A549 (cell line): Measurements from ENCODE around the gene LBR. TPM values are rescaled to one million over a fixed set of nuclear protein-coding genes. Genes with fewer than 3 reads are reported as not detected.

ENCODE experiments used
- ATAC-seq, 2 experiments: fragments of 200-7000 bp in 1 of 2; fragments of >200 bp in 1 of 2; cut with Nextera tagmentation in 1 of 2; cut with Tn5 transposase in 1 of 2; 3 replicates each; pipeline versions ENCODE4 v1.8.0 to v1.9.1; 2018 to 2020; ENCODE audit warnings: mild to moderate bottlenecking in 1 of 2, moderate library complexity in 1 of 2
- CTCF ChIA-PET: fragments of 300-600 bp; sonication (Branson Sonifier 250); formaldehyde crosslinking; extraction: SDS; loops from one replicate; lab custom pipeline; 2021; ENCODE audit warnings: antibody characterized with exemption, inconsistent platforms; lab: Yijun Ruan, JAX
- POLR2A ChIA-PET: fragments of 350-600 bp; formaldehyde crosslinking; extraction: SDS; loops from one replicate; lab custom pipeline; 2021; ENCODE audit warnings: antibody characterized with exemption, inconsistent platforms; lab: Yijun Ruan, JAX
- DNase-seq, 2 experiments: peaks; one replicate each; pipeline versions ENCODE4 v3.0.0 to v3.0.0-alpha.2; 2011 to 2016; ENCODE audit warnings: low read depth in 1 of 2, low spot score in 1 of 2
- FAIRE-seq: peaks from 2 replicates; lab custom pipeline; 2011; peaks lifted over from hg19 to GRCh38; lab: Jason Lieb, UNC
- H3K27ac ChIP-seq, 2 experiments: fragments of >200 bp; sonication (Bioruptor Twin); formaldehyde crosslinking; 3 replicates each; pipeline ENCODE4 v1.5.1; 2016 to 2017
- H3K4me1 ChIP-seq: fragments of >200 bp; sonication (Bioruptor Twin); formaldehyde crosslinking; 3 replicates; pipeline ENCODE4 v1.6.1; 2016
- H3K4me2 ChIP-seq: fragments of >200 bp; sonication (Bioruptor Twin); formaldehyde crosslinking; 3 replicates; pipeline ENCODE4 v1.6.1; 2016
- H3K4me3 ChIP-seq: fragments of >200 bp; sonication (Bioruptor Twin); formaldehyde crosslinking; 3 replicates; pipeline ENCODE4 v1.5.1; 2016
- H3K9me3 ChIP-seq: fragments of >200 bp; sonication (Bioruptor Twin); formaldehyde crosslinking; 3 replicates; pipeline ENCODE4 v1.6.1; 2016
- BHLHE40 ChIP-seq: IDR thresholded peaks from 2 replicates; pipeline ENCODE4 v1.6.1; 2012; ENCODE audit warnings: low read depth, low read length, inconsistent platforms
- E2F6 ChIP-seq: IDR thresholded peaks from 2 replicates; pipeline ENCODE4 v1.6.1; 2012; ENCODE audit warnings: low read depth, borderline replicate concordance
- ELK1 ChIP-seq: fragments of 150-350 bp; IDR thresholded peaks from 2 replicates; pipeline ENCODE4 v1.6.1; 2014; ENCODE audit warnings: low read depth, mild to moderate bottlenecking, low read length
- EP300 ChIP-seq, 2 experiments: fragments of >200 bp; sonication (Bioruptor Twin); formaldehyde crosslinking; IDR thresholded peaks; 2 replicates in 1 of 2; 3 replicates in 1 of 2; pipeline ENCODE4 v1.6.1; 2016 to 2017
- GATA3 ChIP-seq: IDR thresholded peaks from 2 replicates; pipeline ENCODE4 v1.6.1; 2012; ENCODE audit warnings: borderline replicate concordance
- HOXB5 ChIP-seq: fragments of 250-450 bp; sonication (Bioruptor Pico); IDR thresholded peaks from 2 replicates; pipeline ENCODE4 v1.5.0; 2020; ENCODE audit warnings: mild to moderate bottlenecking, moderate library complexity
- MAZ ChIP-seq: fragments of 150-350 bp; IDR thresholded peaks from 2 replicates; pipeline ENCODE4 v1.6.1; 2014; ENCODE audit warnings: antibody characterized with exemption, low read depth, low read length, borderline replicate concordance
- NR3C1 ChIP-seq: fragments of >200 bp; sonication (Bioruptor Twin); formaldehyde crosslinking; IDR thresholded peaks from 3 replicates; pipeline ENCODE4 v1.6.1; 2017
- PHF8 ChIP-seq: fragments of 200-600 bp; sonication (generic); IDR thresholded peaks from 2 replicates; pipeline ENCODE4 v1.6.1; 2016; ENCODE audit warnings: low read depth, mild to moderate bottlenecking, antibody characterized with exemption, moderate library complexity, borderline replicate concordance
- RAD21 ChIP-seq, 2 experiments: fragments of >200 bp in 1 of 2; sonication (Bioruptor Twin) in 1 of 2; formaldehyde crosslinking in 1 of 2; IDR thresholded peaks in 1 of 2; conservative IDR thresholded peaks in 1 of 2; 2 replicates in 1 of 2; 3 replicates in 1 of 2; pipeline ENCODE4 v1.6.1; 2012 to 2018; ENCODE audit warnings: inconsistent platforms in 1 of 2
- RARB ChIP-seq: fragments of 250-450 bp; sonication (Bioruptor Pico); IDR thresholded peaks from 2 replicates; pipeline ENCODE4 v1.8.0; 2021; ENCODE audit warnings: mild to moderate bottlenecking, moderate library complexity
- TFCP2L1 ChIP-seq: fragments of 250-450 bp; sonication (Bioruptor Pico); IDR thresholded peaks from 2 replicates; pipeline ENCODE4 v1.5.0; 2021; ENCODE audit warnings: mild to moderate bottlenecking
- ZNF302 ChIP-seq: fragments of 250-450 bp; sonication (Bioruptor Pico); IDR thresholded peaks from 2 replicates; pipeline ENCODE4 v1.9.0; 2021; ENCODE audit warnings: inconsistent platforms, mild to moderate bottlenecking, moderate library complexity
- WGBS: methylation state at CpG from one replicate; pipeline ENCODE4 v1.1.6; 2017; ENCODE audit errors: missing lambda C conversion rate; 5-methylcytosine and 5-hydroxymethylcytosine counted together
- polyA plus RNA-seq, 4 experiments: library from polyadenylated mRNA; depleted of rRNA in 3 of 4; stranded (reverse); fragments of >200 nt; fragmentation: RNase III in 1 of 4; extraction: RNeasy Plus Mini Kit Qiagen cat#74134 plus additional on column Dnase treatment in 1 of 4; gene quantifications; 2 replicates in 3 of 4; 3 replicates in 1 of 4; pipeline ENCODE4 v1.2.3, GENCODE V29; 2011 to 2017
- TF ChIP-seq, protein P1 (sequence below): fragments of 250-450 bp; sonication (Bioruptor Pico); IDR thresholded peaks from 2 replicates; pipeline ENCODE4 v1.5.0; 2020; ENCODE audit warnings: low read depth, mild to moderate bottlenecking, moderate library complexity
- TF ChIP-seq, protein P2 (sequence below): fragments of 250-450 bp; sonication (Bioruptor Pico); IDR thresholded peaks from 2 replicates; pipeline ENCODE4 v1.5.0; 2021; ENCODE audit warnings: mild to moderate bottlenecking, moderate library complexity, borderline replicate concordance

Gene LBR
- polyA plus RNA-seq, 2 of the 4 experiments (the other 2 are of a cell fraction): 40.8 to 68.7 TPM

DNA sequence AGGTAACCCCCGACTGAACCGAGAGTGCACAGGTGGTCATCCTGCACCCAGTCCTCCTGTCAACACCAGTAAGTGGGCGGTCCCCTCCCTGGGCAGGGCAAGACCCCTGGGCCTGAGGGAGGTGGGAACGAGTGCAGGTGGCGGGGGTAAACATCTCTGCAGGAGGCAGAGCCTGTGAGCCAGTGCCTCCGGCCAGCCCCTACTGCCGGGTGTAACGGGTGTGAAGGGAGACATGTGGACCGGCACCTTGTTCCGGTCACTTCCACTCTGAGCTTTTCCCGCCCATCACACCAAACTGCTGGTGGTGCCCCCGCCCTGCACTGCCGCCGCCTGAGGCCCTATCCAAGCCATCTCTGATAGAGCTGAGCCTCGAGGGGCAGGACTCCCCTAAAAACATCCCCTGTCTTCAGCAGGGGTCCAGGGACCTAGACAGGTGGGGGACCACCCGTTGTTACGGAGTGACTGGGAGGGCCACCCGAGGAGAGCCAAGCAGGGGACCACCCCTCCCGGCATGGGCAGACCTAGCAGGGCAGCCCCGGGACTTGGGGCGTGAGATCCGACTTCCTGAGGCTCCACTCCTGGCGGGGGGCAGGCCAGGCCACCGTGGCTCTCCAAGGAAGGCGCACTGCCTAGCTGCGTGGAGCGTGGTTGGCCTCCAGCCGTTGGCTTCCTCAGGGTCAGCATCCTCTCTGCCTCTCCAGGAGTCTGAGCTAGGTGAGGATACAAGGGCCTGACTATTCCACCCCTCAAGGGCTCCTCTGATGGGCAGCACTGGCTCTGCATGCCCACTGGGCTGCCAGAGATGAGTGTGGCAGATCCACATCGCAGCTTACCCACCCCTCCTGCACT is 43.8 kb upstream of the LBR start:
- POLR2A ChIA-PET: no interaction called here
- no peaks in the 10 kb centered on the region for H3K9me3 ChIP-seq
- CTCF ChIA-PET: interaction anchor here (0.7 to 24.4 kb wide), 14 partner anchors 11 to 516 kb away, joined by 3 to 429 read pairs (median 6); partner anchors contain the start of gene SRP9
- TF ChIP-seq GATA3: no peak
- no peak for TF ChIP-seq RAD21 (conservative IDR thresholded peaks at IDR 0.05 in 1 of 2, IDR thresholded peaks at IDR 0.05 in 1 of 2)
- TF ChIP-seq TFCP2L1 (CRISPR knock-in tag): no peak
- no peak for TF ChIP-seq ELK1
- TF ChIP-seq, protein P1, sequence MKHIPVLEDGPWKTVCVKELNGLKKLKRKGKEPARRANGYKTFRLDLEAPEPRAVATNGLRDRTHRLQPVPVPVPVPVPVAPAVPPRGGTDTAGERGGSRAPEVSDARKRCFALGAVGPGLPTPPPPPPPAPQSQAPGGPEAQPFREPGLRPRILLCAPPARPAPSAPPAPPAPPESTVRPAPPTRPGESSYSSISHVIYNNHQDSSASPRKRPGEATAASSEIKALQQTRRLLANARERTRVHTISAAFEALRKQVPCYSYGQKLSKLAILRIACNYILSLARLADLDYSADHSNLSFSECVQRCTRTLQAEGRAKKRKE (CRISPR knock-in tag): no peak
- TF ChIP-seq BHLHE40: no peak
- TF ChIP-seq NR3C1: no peak
- no peak for TF ChIP-seq ZNF302
- no peak for TF ChIP-seq MAZ
- TF ChIP-seq EP300 (IDR thresholded peaks at IDR 0.05): no peak
- TF ChIP-seq HOXB5 (CRISPR knock-in tag): no peak
- no peak for TF ChIP-seq E2F6
- no peak overlapping the region for H3K4me3 ChIP-seq
- ATAC-seq (0 out of 6 replicates have a peak, but pooled peaks of 1 of the 2 experiments have one; percentile 6), DNase-seq (no peak), FAIRE-seq (no peak)
- 75% methylated on average over 27 of the region's 29 CpGs for WGBS
- no peak overlapping the region for H3K27ac ChIP-seq
- H3K4me1 ChIP-seq: peaks cover 8% of the 10 kb centered on the region; the same call in 2 of the 3 replicates
- no peak overlapping the region for H3K4me2 ChIP-seq

GRCh38 chr1:225471109-225471452 is 43.2 kb upstream of the LBR start:
- POLR2A ChIA-PET: no interaction called here
- H3K4me1 ChIP-seq: peaks cover 8% of the 10 kb centered on the region; the same call in 2 of the 3 replicates
- H3K4me3 ChIP-seq: no peak overlapping the region
- DNase-seq (no peak), FAIRE-seq (no peak), ATAC-seq (no peak)
- CTCF ChIA-PET: interaction anchor here (0.7 to 24.4 kb wide), 13 partner anchors 8 to 517 kb away, joined by 3 to 429 read pairs (median 5); partner anchors contain the start of gene SRP9
- H3K27ac ChIP-seq: no peak overlapping the region
- 78% methylated on average over 4 of the region's 8 CpGs for WGBS
- TF ChIP-seq HOXB5 (CRISPR knock-in tag): no peak
- TF ChIP-seq, protein P1 (CRISPR knock-in tag): no peak
- TF ChIP-seq, all 56 proteins: peak for 0
- Histone ChIP-seq H3K9me3 (no peaks in the 10 kb centered on the region), H3K4me2 (no peak overlapping the region)

GRCh38 chr1:225470211-225471108 is 42.6 kb upstream of the LBR start:
- CTCF ChIA-PET: interaction anchor here (0.6 to 24.4 kb wide), 13 partner anchors 9 to 517 kb away, joined by 3 to 429 read pairs (median 5); partner anchors contain the start of gene SRP9
- Histone ChIP-seq H3K27ac (no peak overlapping the region), H3K4me2 (no peak overlapping the region), H3K4me3 (no peak overlapping the region), H3K9me3 (no peaks in the 10 kb centered on the region), H3K4me1 (peaks cover 8% of the 10 kb centered on the region; the same call in 2 of the 3 replicates)
- no peak for DNase-seq
- no peak for FAIRE-seq
- 0 out of 5 replicates have a peak, but pooled peaks of 1 of the 2 experiments have one; percentile 7 for TF ChIP-seq RAD21 (conservative IDR thresholded peaks at IDR 0.05 in 1 of 2, IDR thresholded peaks at IDR 0.05 in 1 of 2)
- no peak for TF ChIP-seq RARB
- TF ChIP-seq PHF8: no peak
- TF ChIP-seq, protein P2, sequence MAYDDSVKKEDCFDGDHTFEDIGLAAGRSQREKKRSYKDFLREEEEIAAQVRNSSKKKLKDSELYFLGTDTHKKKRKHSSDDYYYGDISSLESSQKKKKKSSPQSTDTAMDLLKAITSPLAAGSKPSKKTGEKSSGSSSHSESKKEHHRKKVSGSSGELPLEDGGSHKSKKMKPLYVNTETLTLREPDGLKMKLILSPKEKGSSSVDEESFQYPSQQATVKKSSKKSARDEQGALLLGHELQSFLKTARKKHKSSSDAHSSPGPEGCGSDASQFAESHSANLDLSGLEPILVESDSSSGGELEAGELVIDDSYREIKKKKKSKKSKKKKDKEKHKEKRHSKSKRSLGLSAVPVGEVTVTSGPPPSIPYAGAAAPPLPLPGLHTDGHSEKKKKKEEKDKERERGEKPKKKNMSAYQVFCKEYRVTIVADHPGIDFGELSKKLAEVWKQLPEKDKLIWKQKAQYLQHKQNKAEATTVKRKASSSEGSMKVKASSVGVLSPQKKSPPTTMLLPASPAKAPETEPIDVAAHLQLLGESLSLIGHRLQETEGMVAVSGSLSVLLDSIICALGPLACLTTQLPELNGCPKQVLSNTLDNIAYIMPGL (CRISPR knock-in tag): no peak
- POLR2A ChIA-PET: no interaction called here
- ATAC-seq: 0 out of 6 replicates have a peak, but pooled peaks of 1 of the 2 experiments have one; percentile 9
- WGBS: 78% methylated on average over 24 of the region's 25 CpGs
